GM18499 (cell line): ENCODE data around the gene THSD7A.

Experiments
- ATAC-seq: cut with Tn5 transposase; IDR thresholded peaks from one replicate; pipeline ENCODE4 v1.9.1; 2021; ENCODE audit warnings: moderate number of reproducible peaks; ENCODE audit not compliant: insufficient read depth, unreplicated experiment

The THSD7A gene

GRCh38 chr7:11831736-11832495 is at the start of gene THSD7A:
THSD7A (minus strand) TSS chr7:11832198; CDS start chr7:11831946, 252 bp downstream.
- no peak for ATAC-seq

- no peak for ATAC-seq
Measured at GRCh38 chr7:11881680-11882079, 49.7 kb upstream of the THSD7A start.

- ATAC-seq, result no peak
Measured at GRCh38 chr7:11875635-11876034, 43.6 kb upstream of the THSD7A start.

- ATAC-seq, result no peak
Measured at GRCh38 chr7:11865671-11866070, 33.7 kb upstream of the THSD7A start.

- no peak for ATAC-seq
Measured at GRCh38 chr7:11858622-11859302, 26.8 kb upstream of the THSD7A start.

GRCh38 chr7:11858026-11858425 is 26.0 kb upstream of the THSD7A start:
- no peak for ATAC-seq

- no peak for ATAC-seq
Measured at GRCh38 chr7:11848251-11848650, 16.3 kb upstream of the THSD7A start.

- no peak for ATAC-seq
Measured at GRCh38 chr7:11847336-11847735, 15.3 kb upstream of the THSD7A start.

- ATAC-seq, result no peak
Measured at GRCh38 chr7:11846361-11846955, 14.5 kb upstream of the THSD7A start.

GRCh38 chr7:11843113-11843765 is 11.2 kb upstream of the THSD7A start:
- ATAC-seq, result no peak

- no peak for ATAC-seq
Measured at GRCh38 chr7:11841657-11842056, 9.7 kb upstream of the THSD7A start.

GRCh38 chr7:11835260-11835659 is 3.3 kb upstream of the THSD7A start:
- no peak for ATAC-seq

- no peak for ATAC-seq
Measured at GRCh38 chr7:11833431-11833830, 1.4 kb upstream of the THSD7A start.

- no peak for ATAC-seq
Measured at GRCh38 chr7:11831156-11831735, 752 bp downstream of the THSD7A start.

- ATAC-seq, result no peak
Measured at GRCh38 chr7:11830582-11831155, 1.3 kb downstream of the THSD7A start.

- no peak for ATAC-seq
Measured at GRCh38 chr7:11829954-11830353, 2.0 kb downstream of the THSD7A start.

GRCh38 chr7:11819947-11820346 is 12.1 kb downstream of the THSD7A start:
- no peak for ATAC-seq

- ATAC-seq, result no peak
Measured at GRCh38 chr7:11819271-11819670, 12.7 kb downstream of the THSD7A start.

- no peak for ATAC-seq
Measured at GRCh38 chr7:11818281-11818680, 13.7 kb downstream of the THSD7A start.

- no peak for ATAC-seq
Measured at GRCh38 chr7:11817111-11817740, 14.8 kb downstream of the THSD7A start.
